ENCODE measurements around the gene CYB5B. TPM values are rescaled to one million over a fixed set of nuclear protein-coding genes. Genes with fewer than 3 reads are reported as not detected.

CYB5B gene
- polyA plus RNA-seq, 1 experiment = 134 TPM

- POLR2A ChIA-PET = interaction anchor here (0.5 to 1.0 kb wide), 6 partner anchors 19 to 359 kb away, joined by 3 to 12 read pairs (median 4); partner anchors contain the start of gene NOB1
- Histone ChIP-seq H3K4me3 (ENCODE audit: low read depth, low read length) (no peak overlapping the region), H3K27me3 (ENCODE audit: control insufficient read depth, insufficient read depth, low read length) (no peaks in the 10 kb centered on the region), H3K36me3 (ENCODE audit: control insufficient read depth, insufficient read depth, low read length) (no peaks in the 10 kb centered on the region)
- CTCF ChIA-PET = interaction anchor here (0.6 to 5.0 kb wide), 36 partner anchors 8 to 362 kb away, joined by 3 to 53 read pairs (median 4); partner anchors contain the start of genes NOB1 and TERF2
- peak; percentile 74 for DNase-seq (ENCODE audit: low read depth)
- peak; percentile 59 for TF ChIP-seq CTCF (IDR thresholded peaks at IDR 0.05; ENCODE audit: insufficient read depth, low read depth, low read length)
Measured at GRCh38 chr16:69396187-69397061, 28.0 kb upstream of the CYB5B start.

- peak; percentile 76 for TF ChIP-seq CTCF (IDR thresholded peaks at IDR 0.05; ENCODE audit: insufficient read depth, low read depth, low read length)
- DNase-seq (ENCODE audit: low read depth) = peak; percentile 14
- ChIA-PET CTCF (interaction anchor here (0.6 to 5.0 kb wide), 19 partner anchors 11 to 360 kb away, joined by 3 to 53 read pairs (median 4); partner anchors contain the start of genes NOB1 and TERF2), POLR2A (no interaction called here)
- Histone ChIP-seq H3K4me3 (ENCODE audit: low read depth, low read length) (no peak overlapping the region), H3K27me3 (ENCODE audit: control insufficient read depth, insufficient read depth, low read length) (no peaks in the 10 kb centered on the region), H3K36me3 (ENCODE audit: control insufficient read depth, insufficient read depth, low read length) (no peaks in the 10 kb centered on the region)
Measured at GRCh38 chr16:69397821-69398521, 26.4 kb upstream of the CYB5B start.

GRCh38 chr16:69399361-69399760 lies 25.1 kb upstream of the CYB5B start:
- DNase-seq (ENCODE audit: low read depth) = no peak
- H3K4me3 ChIP-seq (ENCODE audit: low read depth, low read length) = no peak overlapping the region
- no peaks in the 10 kb centered on the region for H3K36me3 ChIP-seq (ENCODE audit: control insufficient read depth, insufficient read depth, low read length)
- POLR2A ChIA-PET = no interaction called here
- CTCF ChIA-PET = interaction anchor here (1.4 to 1.9 kb wide), 4 partner anchors 12 to 293 kb away, joined by 3 to 6 read pairs (median 4); no protein-coding TSS in a partner anchor
- H3K27me3 ChIP-seq (ENCODE audit: control insufficient read depth, insufficient read depth, low read length) = no peaks in the 10 kb centered on the region
- no peak for TF ChIP-seq CTCF (IDR thresholded peaks at IDR 0.05; ENCODE audit: insufficient read depth, low read depth, low read length)

- TF ChIP-seq CTCF (IDR thresholded peaks at IDR 0.05; ENCODE audit: insufficient read depth, low read depth, low read length) = no peak
- DNase-seq (ENCODE audit: low read depth) = no peak
- ChIA-PET POLR2A (no interaction called here), CTCF (no interaction called here)
- H3K36me3 ChIP-seq (ENCODE audit: control insufficient read depth, insufficient read depth, low read length) = no peaks in the 10 kb centered on the region
- no peak overlapping the region for H3K4me3 ChIP-seq (ENCODE audit: low read depth, low read length)
- no peaks in the 10 kb centered on the region for H3K27me3 ChIP-seq (ENCODE audit: control insufficient read depth, insufficient read depth, low read length)
Measured at GRCh38 chr16:69402439-69402838, 22.0 kb upstream of the CYB5B start.

- Histone ChIP-seq H3K27me3 (ENCODE audit: control insufficient read depth, insufficient read depth, low read length) (no peaks in the 10 kb centered on the region), H3K36me3 (ENCODE audit: control insufficient read depth, insufficient read depth, low read length) (no peaks in the 10 kb centered on the region), H3K4me3 (ENCODE audit: low read depth, low read length) (no peak overlapping the region)
- TF ChIP-seq CTCF (IDR thresholded peaks at IDR 0.05; ENCODE audit: insufficient read depth, low read depth, low read length) = no peak
- CTCF ChIA-PET = interaction anchor here (0.9 to 1.3 kb wide), 3 partner anchors 8 to 350 kb away, joined by 3 to 6 read pairs (median 3); partner anchors contain the start of gene NOB1
- POLR2A ChIA-PET = no interaction called here
- DNase-seq (ENCODE audit: low read depth) = no peak
Measured at GRCh38 chr16:69404275-69404805, 20.1 kb upstream of the CYB5B start.

Measured in BJ (cell line).